Progenitor cell of endocrine pancreas (in vitro differentiated cells): Measurements from ENCODE around the gene TRAPPC1. TPM values are rescaled to one million over a fixed set of nuclear protein-coding genes. Genes with fewer than 3 reads are reported as not detected.
A peak's percentile ranks its signal among the peaks of the same experiment; 100 is the strongest.

Experiments used
- DNase-seq: peaks from one replicate; pipeline ENCODE4 v3.0.0; 2021; ENCODE audit warnings: low spot score; ENCODE audit not compliant: unreplicated experiment
- H3K27ac Mint-ChIP-seq: 2 replicates; pipeline ENCODE4 v1.8.0; 2021; ENCODE audit warnings: mild to moderate bottlenecking, moderate library complexity, mixed read lengths
- H3K27me3 Mint-ChIP-seq: 2 replicates; pipeline ENCODE4 v1.8.0; 2021; ENCODE audit warnings: mixed read lengths
- H3K36me3 Mint-ChIP-seq: 2 replicates; pipeline ENCODE4 v1.8.0; 2022; ENCODE audit warnings: mixed read lengths; ENCODE audit not compliant: insufficient read depth
- H3K4me1 Mint-ChIP-seq: 2 replicates; pipeline ENCODE4 v1.8.0; 2021; ENCODE audit warnings: low read depth, mixed read lengths
- H3K4me3 Mint-ChIP-seq: 2 replicates; pipeline ENCODE4 v1.8.0; 2021; ENCODE audit warnings: low read depth, mild to moderate bottlenecking, moderate library complexity, mixed read lengths
- H3K9me3 Mint-ChIP-seq: 2 replicates; pipeline ENCODE4 v1.8.0; 2021; ENCODE audit warnings: low read depth, mixed read lengths
- CTCF ChIP-seq: fragments of 200-600 bp; sonication (generic); IDR thresholded peaks from one replicate; pipeline ENCODE4 v1.5.0; 2021; ENCODE audit warnings: antibody characterized with exemption, mild to moderate bottlenecking; ENCODE audit not compliant: unreplicated experiment
- total RNA-seq: library from RNA; stranded (reverse); gene quantifications from 2 replicates; pipeline ENCODE4 v1.2.1, GENCODE V29; 2021

The TRAPPC1 gene
- total RNA-seq, 1 donor from 2014 or later, result 141 TPM

GRCh38 chr17:7930841-7931631, 710 bp downstream of the TRAPPC1 start:
- TF ChIP-seq CTCF, result no peak
- peaks cover 34% of the 10 kb centered on the region for H3K27me3 Mint-ChIP-seq
- peak overlapping the region; percentile 76 for H3K27ac Mint-ChIP-seq
- H3K4me1 Mint-ChIP-seq, result peaks cover 26% of the 10 kb centered on the region
- H3K36me3 Mint-ChIP-seq, result peaks cover 10% of the 10 kb centered on the region
- H3K4me3 Mint-ChIP-seq, result peak overlapping the region; percentile 96
- no peak for DNase-seq
- H3K9me3 Mint-ChIP-seq, result no peaks in the 10 kb centered on the region

GRCh38 chr17:7929158-7930023, 2.4 kb downstream of the TRAPPC1 start, which contains the start of gene KCNAB3:
Gene KCNAB3, minus strand, starts transcription at chr17:7929856. Its CDS starts 421 bp downstream, at chr17:7929435.
- Mint-ChIP-seq H3K4me3 (peak within 1 kb of the TSS; percentile 96), H3K9me3 (no peaks in the 10 kb centered on the region), H3K27ac (no peak within 1 kb of the TSS), H3K36me3 (peaks cover 7% of the 10 kb centered on the region), H3K4me1 (peaks cover 23% of the 10 kb centered on the region), H3K27me3 (peaks cover 38% of the 10 kb centered on the region)
- no peak for DNase-seq
- no peak for TF ChIP-seq CTCF

GRCh38 chr17:7927596-7927995, 4.2 kb downstream of the TRAPPC1 start:
- no peak for DNase-seq
- peaks cover 7% of the 10 kb centered on the region for H3K36me3 Mint-ChIP-seq
- no peaks in the 10 kb centered on the region for H3K9me3 Mint-ChIP-seq
- no peak overlapping the region for H3K4me3 Mint-ChIP-seq
- H3K4me1 Mint-ChIP-seq, result peaks cover 12% of the 10 kb centered on the region
- no peak overlapping the region for H3K27ac Mint-ChIP-seq
- no peak for TF ChIP-seq CTCF
- H3K27me3 Mint-ChIP-seq, result peaks cover 52% of the 10 kb centered on the region

- peak overlapping the region; percentile 85 for H3K27ac Mint-ChIP-seq
- peaks cover 57% of the 10 kb centered on the region for H3K27me3 Mint-ChIP-seq
- peaks cover 2% of the 10 kb centered on the region for H3K36me3 Mint-ChIP-seq
- H3K4me3 Mint-ChIP-seq, result peak overlapping the region; percentile 60
- peaks cover 4% of the 10 kb centered on the region for H3K4me1 Mint-ChIP-seq
- TF ChIP-seq CTCF, result peak; percentile 19
- H3K9me3 Mint-ChIP-seq, result no peaks in the 10 kb centered on the region
- peak; percentile 80 for DNase-seq
Observed at GRCh38 chr17:7922845-7923628, 8.7 kb downstream of the TRAPPC1 start.
